DOHH2 (cell line): ENCODE results near the gene SARNP.

Experiments used
- H3F3A ChIP-seq: fragments of 200-600 bp; sonication (generic), shearing (Covaris generic); 2 replicates; pipeline ENCODE4 v1.6.0; 2016; ENCODE audit warnings: antibody characterized with exemption, mild to moderate bottlenecking; ENCODE audit not compliant: control insufficient read depth, insufficient read depth
- H3K27ac ChIP-seq: fragments of 200-600 bp; sonication (generic); 2 replicates; pipeline ENCODE4 v1.5.1; 2014; ENCODE audit warnings: low read depth, mild to moderate bottlenecking, low read length, moderate library complexity
- H3K27me3 ChIP-seq: fragments of 200-600 bp; sonication (generic); 2 replicates; pipeline ENCODE4 v1.6.1; 2014; ENCODE audit warnings: mild to moderate bottlenecking, low read length, mixed read lengths; ENCODE audit not compliant: control insufficient read depth
- H3K36me3 ChIP-seq: fragments of 200-600 bp; sonication (generic); 2 replicates; pipeline ENCODE4 v1.6.1; 2014; ENCODE audit warnings: mild to moderate bottlenecking, low read length, moderate library complexity, mixed read lengths; ENCODE audit not compliant: control insufficient read depth
- H3K4me1 ChIP-seq: fragments of 200-600 bp; sonication (generic); 2 replicates; pipeline ENCODE4 v1.6.1; 2014; ENCODE audit warnings: mild to moderate bottlenecking, low read length, mixed read lengths; ENCODE audit not compliant: control insufficient read depth
- H3K4me2 ChIP-seq: fragments of 200-600 bp; sonication (generic); 2 replicates; pipeline ENCODE4 v1.6.0; 2014; ENCODE audit warnings: mild to moderate bottlenecking, low read length, moderate library complexity
- H3K4me3 ChIP-seq: fragments of 200-600 bp; sonication (generic); 2 replicates; pipeline ENCODE4 v1.5.1; 2014; ENCODE audit warnings: mild to moderate bottlenecking, low read length, mixed read lengths
- H3K79me2 ChIP-seq: fragments of 200-600 bp; sonication (generic); 2 replicates; pipeline ENCODE4 v1.6.1; 2014; ENCODE audit warnings: mild to moderate bottlenecking, low read length, mixed read lengths; ENCODE audit not compliant: control insufficient read depth
- H3K9me2 ChIP-seq: fragments of 200-600 bp; sonication (generic); replicated peaks from 2 replicates; pipeline ENCODE4 v1.6.1; 2014; ENCODE audit warnings: mild to moderate bottlenecking, low read length, mixed read lengths; ENCODE audit not compliant: control insufficient read depth
- H3K9me3 ChIP-seq: fragments of 200-600 bp; sonication (generic); 2 replicates; pipeline ENCODE4 v1.6.1; 2014; ENCODE audit warnings: antibody characterized with exemption, low read length, mixed read lengths; ENCODE audit not compliant: control insufficient read depth, insufficient read depth
- H4K20me1 ChIP-seq: fragments of 200-600 bp; sonication (generic); 2 replicates; pipeline ENCODE4 v1.6.0; 2014; ENCODE audit warnings: low read depth, mild to moderate bottlenecking, antibody characterized with exemption, low read length, moderate library complexity; ENCODE audit not compliant: control insufficient read depth, insufficient read depth
- EZH2phosphoT487 ChIP-seq: fragments of 200-600 bp; sonication (generic); IDR thresholded peaks from 2 replicates; pipeline ENCODE4 v1.6.1; 2017; ENCODE audit warnings: borderline replicate concordance, mild to moderate bottlenecking, antibody characterized with exemption, low read length, moderate library complexity, mixed read lengths
- TF ChIP-seq, protein P1 (sequence below): fragments of 200-600 bp; sonication (generic); IDR thresholded peaks from one replicate; pipeline ENCODE4 v1.5.1; 2014; ENCODE audit warnings: antibody characterized with exemption, mild to moderate bottlenecking, low read depth, low read length; ENCODE audit not compliant: poor library complexity, severe bottlenecking

The SARNP gene

GRCh38 chr12:55842681-55843429 lies 25.3 kb upstream of the SARNP start, which contains the start of gene MMP19:
Gene MMP19, minus strand, starts transcription at chr12:55842936. Its CDS starts 106 bp downstream, at chr12:55842830.
- Histone ChIP-seq H3K4me3 (no peak within 1 kb of the TSS), H3K4me1 (no peaks in the 10 kb centered on the region), H3F3A (no peaks in the 10 kb centered on the region), H4K20me1 (no peaks in the 10 kb centered on the region), H3K9me2 (no peaks in the 10 kb centered on the region), H3K79me2 (no peaks in the 10 kb centered on the region), H3K27ac (no peak within 1 kb of the TSS), H3K36me3 (no peaks in the 10 kb centered on the region), H3K27me3 (peaks cover 16% of the 10 kb centered on the region), H3K9me3 (no peaks in the 10 kb centered on the region), H3K4me2 (no peak within 1 kb of the TSS)
- TF ChIP-seq, protein P1, sequence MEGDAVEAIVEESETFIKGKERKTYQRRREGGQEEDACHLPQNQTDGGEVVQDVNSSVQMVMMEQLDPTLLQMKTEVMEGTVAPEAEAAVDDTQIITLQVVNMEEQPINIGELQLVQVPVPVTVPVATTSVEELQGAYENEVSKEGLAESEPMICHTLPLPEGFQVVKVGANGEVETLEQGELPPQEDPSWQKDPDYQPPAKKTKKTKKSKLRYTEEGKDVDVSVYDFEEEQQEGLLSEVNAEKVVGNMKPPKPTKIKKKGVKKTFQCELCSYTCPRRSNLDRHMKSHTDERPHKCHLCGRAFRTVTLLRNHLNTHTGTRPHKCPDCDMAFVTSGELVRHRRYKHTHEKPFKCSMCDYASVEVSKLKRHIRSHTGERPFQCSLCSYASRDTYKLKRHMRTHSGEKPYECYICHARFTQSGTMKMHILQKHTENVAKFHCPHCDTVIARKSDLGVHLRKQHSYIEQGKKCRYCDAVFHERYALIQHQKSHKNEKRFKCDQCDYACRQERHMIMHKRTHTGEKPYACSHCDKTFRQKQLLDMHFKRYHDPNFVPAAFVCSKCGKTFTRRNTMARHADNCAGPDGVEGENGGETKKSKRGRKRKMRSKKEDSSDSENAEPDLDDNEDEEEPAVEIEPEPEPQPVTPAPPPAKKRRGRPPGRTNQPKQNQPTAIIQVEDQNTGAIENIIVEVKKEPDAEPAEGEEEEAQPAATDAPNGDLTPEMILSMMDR, result no peak
- no peak for TF ChIP-seq EZH2phosphoT487

DNA sequence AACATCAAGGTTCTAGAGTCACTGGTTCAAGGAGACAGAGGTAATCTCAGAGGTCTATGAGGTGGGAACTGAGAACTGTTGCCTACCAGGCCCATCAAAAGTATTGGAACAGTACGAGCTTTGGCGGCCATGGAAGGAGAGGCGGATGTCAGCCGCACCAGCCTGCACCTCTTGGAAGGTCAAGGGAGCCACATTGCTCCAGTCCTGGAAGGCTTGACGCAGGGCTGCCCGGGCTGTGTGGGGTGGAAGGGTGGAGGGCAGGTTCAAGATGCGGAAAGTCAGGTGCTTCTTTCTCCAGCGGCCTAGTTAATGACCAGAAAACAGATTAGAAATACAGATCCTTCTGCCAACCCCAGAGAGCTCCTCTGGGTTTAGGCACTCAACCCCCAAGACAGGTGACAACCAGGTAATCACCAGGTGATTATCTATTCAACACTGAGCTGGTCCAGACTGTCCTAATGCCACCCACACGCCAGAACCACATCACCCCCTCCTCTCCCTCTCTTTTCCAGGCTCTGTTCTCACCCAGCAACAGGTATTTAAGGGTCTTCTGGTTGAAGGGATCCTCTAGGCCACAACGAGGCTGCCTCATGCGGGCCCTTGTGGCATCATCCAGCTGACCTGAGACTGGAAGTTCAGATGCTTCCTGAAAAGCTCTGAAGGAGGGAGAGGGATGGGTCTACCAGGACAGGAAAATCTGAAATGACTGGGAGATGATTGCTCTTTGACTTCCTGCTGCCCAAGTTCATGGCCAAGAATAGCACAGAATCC lies 23.2 kb upstream of the SARNP start:
- no peak overlapping the region for H3K27ac ChIP-seq
- TF ChIP-seq, protein P1, result no peak
- TF ChIP-seq EZH2phosphoT487, result no peak
- H3K4me2 ChIP-seq, result no peak overlapping the region
- H4K20me1 ChIP-seq, result no peaks in the 10 kb centered on the region
- H3K36me3 ChIP-seq, result no peaks in the 10 kb centered on the region
- H3K9me2 ChIP-seq, result no peaks in the 10 kb centered on the region
- no peaks in the 10 kb centered on the region for H3K79me2 ChIP-seq
- no peaks in the 10 kb centered on the region for H3K9me3 ChIP-seq
- H3K27me3 ChIP-seq, result peaks cover 5% of the 10 kb centered on the region; the same call in 1 of the 2 replicates
- no peaks in the 10 kb centered on the region for H3F3A ChIP-seq
- no peaks in the 10 kb centered on the region for H3K4me1 ChIP-seq
- no peak overlapping the region for H3K4me3 ChIP-seq

DNA sequence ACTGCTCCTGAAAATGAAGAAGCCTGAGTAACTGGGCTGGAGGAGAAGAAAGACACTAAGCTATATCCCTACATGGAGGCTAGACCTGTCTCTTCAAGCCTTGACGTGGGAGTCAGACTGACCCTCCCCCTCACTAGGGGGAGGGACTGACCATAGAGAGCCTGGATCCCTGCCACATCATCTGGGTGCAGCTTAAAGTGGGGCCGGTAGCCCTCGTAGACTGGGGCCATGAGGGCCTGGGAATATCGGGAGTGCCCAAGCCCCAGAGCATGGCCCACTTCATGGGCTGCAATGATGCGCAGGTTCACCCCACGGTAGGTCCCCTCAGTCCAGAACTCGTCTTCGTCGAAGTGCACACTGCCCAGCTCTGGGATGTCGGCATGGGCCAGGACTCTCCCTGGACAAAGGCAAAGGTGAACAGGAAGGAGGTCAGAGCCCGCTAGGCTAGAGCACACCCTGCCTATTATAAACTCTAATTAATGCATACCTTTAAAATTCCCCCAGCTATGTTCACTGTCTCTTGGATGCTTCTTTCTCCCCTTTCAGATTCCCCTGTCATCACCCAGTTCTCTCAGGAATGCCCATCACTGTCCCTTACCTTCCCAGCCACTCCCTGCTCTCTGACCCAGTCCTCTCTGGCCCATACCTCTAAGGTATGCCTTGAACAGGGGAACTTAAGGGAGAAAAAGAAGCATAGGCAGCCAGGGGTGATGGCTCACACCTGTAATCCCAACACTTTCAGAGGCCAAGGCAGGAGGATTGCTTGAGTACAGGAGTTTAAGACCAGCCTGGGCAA lies 22.0 kb upstream of the SARNP start:
- Histone ChIP-seq H4K20me1 (no peaks in the 10 kb centered on the region), H3K4me3 (no peak overlapping the region), H3K27me3 (peaks cover 2% of the 10 kb centered on the region; the same call in 1 of the 2 replicates), H3F3A (no peaks in the 10 kb centered on the region), H3K27ac (no peak overlapping the region), H3K9me3 (no peaks in the 10 kb centered on the region), H3K4me2 (no peak overlapping the region), H3K9me2 (no peaks in the 10 kb centered on the region), H3K79me2 (no peaks in the 10 kb centered on the region), H3K4me1 (no peaks in the 10 kb centered on the region), H3K36me3 (no peaks in the 10 kb centered on the region)
- no peak for TF ChIP-seq EZH2phosphoT487
- TF ChIP-seq, protein P1, result no peak
